Tibial nerve (tissue), 3 donors: Measurements from ENCODE around the gene TMED10.

Experiments
- CTCF ChIP-seq, 5 experiments: fragments of 200-600 bp in 3 of 5; fragments of 450-650 bp in 2 of 5; sonication (generic) in 3 of 5; IDR thresholded peaks; one replicate each; pipeline ENCODE4 v1.5.1; 2016 to 2019; ENCODE audit warnings: antibody characterized with exemption in 5 of 5, mild to moderate bottlenecking in 3 of 5, moderate library complexity in 2 of 5
- POLR2A ChIP-seq, 2 donors: fragments of 450-650 bp; IDR thresholded peaks; one replicate each; pipeline ENCODE4 v1.6.1; 2017; ENCODE audit warnings: antibody characterized with exemption in 2 of 2, mild to moderate bottlenecking in 2 of 2, moderate library complexity in 2 of 2

- no peak for TF ChIP-seq POLR2A (IDR thresholded peaks at IDR 0.05)
- no peak for TF ChIP-seq CTCF (IDR thresholded peaks at IDR 0.05)
Measured at GRCh38 chr14:75196064-75196463, 19.7 kb upstream of the TMED10 start.
